Right renal pelvis (tissue), 4 donors: ENCODE data around the gene MIDN. TPM values are rescaled to one million over a fixed set of nuclear protein-coding genes. Genes with fewer than 3 reads are reported as not detected.

Experiments
- DNase-seq, 4 donors: peaks; one replicate each; pipeline ENCODE4 v3.0.0-alpha.2; 2013; ENCODE audit warnings: low read depth in 4 of 4, low spot score in 3 of 4, missing footprints in 1 of 4
- polyA plus RNA-seq, 4 donors: library from polyadenylated mRNA; unstranded; fragments of 120-200 nt; gene quantifications; one replicate each; pipeline ENCODE4 v1.2.1, GENCODE V29; 2013; ENCODE audit not compliant: insufficient read length in 4 of 4

Gene MIDN
- polyA plus RNA-seq, 4 donors = 50.1 to 66.0 (median 52.7) TPM

GRCh38 chr19:1268226-1269064, 20.1 kb downstream of the MIDN start:
- no peak for DNase-seq

GRCh38 chr19:1269065-1269477, 20.7 kb downstream of the MIDN start, which contains the start of gene CIRBP:
Gene CIRBP (plus strand): TSS chr19:1269332. CDS start chr19:1270934, 1,602 bp downstream.
- peak; percentile 94 to 98 (median 97) for DNase-seq

- DNase-seq = no peak
Observed at GRCh38 chr19:1269478-1270212, 21.3 kb downstream of the MIDN start.

GRCh38 chr19:1270213-1270853, 21.9 kb downstream of the MIDN start:
- no peak for DNase-seq

GRCh38 chr19:1270854-1271527, 22.6 kb downstream of the MIDN start:
- no peak for DNase-seq

- DNase-seq = no peak
Observed at GRCh38 chr19:1271528-1272422, 23.4 kb downstream of the MIDN start.

GRCh38 chr19:1272423-1273262, 24.3 kb downstream of the MIDN start:
- no peak for DNase-seq

- no peak for DNase-seq
Observed at GRCh38 chr19:1273263-1274041, 25.1 kb downstream of the MIDN start.

- DNase-seq = no peak
Observed at GRCh38 chr19:1274081-1274851, 25.9 kb downstream of the MIDN start.

GRCh38 chr19:1274852-1275259, 26.5 kb downstream of the MIDN start:
- no peak for DNase-seq

GRCh38 chr19:1275260-1275975, 27.0 kb downstream of the MIDN start, which contains the start of gene FAM174C:
Gene FAM174C (plus strand): TSS chr19:1275530. CDS start chr19:1275550, 20 bp downstream.
- DNase-seq = peak; percentile 86 to 94 (median 91)

GRCh38 chr19:1275976-1276627, 27.7 kb downstream of the MIDN start:
- no peak for DNase-seq

GRCh38 chr19:1276628-1277022, 28.2 kb downstream of the MIDN start:
- no peak for DNase-seq

GRCh38 chr19:1277061-1277460, 28.7 kb downstream of the MIDN start:
- DNase-seq = no peak

- no peak for DNase-seq
Observed at GRCh38 chr19:1278074-1278473, 29.7 kb downstream of the MIDN start.
